GM12891 (cell line): ENCODE measurements around the gene ANXA2R.

ENCODE experiments used
- DNase-seq: peaks from one replicate; pipeline ENCODE4 v3.0.0; 2011; ENCODE audit warnings: low spot score; ENCODE audit not compliant: insufficient read length
- FAIRE-seq: peaks from 2 replicates; lab custom pipeline; 2011; peaks lifted over from hg19 to GRCh38; lab: Jason Lieb, UNC
- PAX5 ChIP-seq: IDR thresholded peaks from 2 replicates; pipeline ENCODE4 v1.6.1; 2011; ENCODE audit warnings: low read length, moderate library complexity, mild to moderate bottlenecking; ENCODE audit not compliant: insufficient read depth, severe bottlenecking
- POLR2A ChIP-seq: IDR thresholded peaks from 2 replicates; pipeline ENCODE4 v1.6.1; 2011; ENCODE audit warnings: low read depth, low read length, control low read depth
- POLR2AphosphoS5 ChIP-seq: IDR thresholded peaks from 2 replicates; pipeline ENCODE4 v1.6.1; 2011; ENCODE audit warnings: low read depth, low read length, control low read depth
- POU2F2 ChIP-seq: IDR thresholded peaks from 2 replicates; pipeline ENCODE4 v1.6.1; 2011; ENCODE audit warnings: low read depth, mild to moderate bottlenecking, control low read depth, low read length, moderate library complexity
- SPI1 ChIP-seq: IDR thresholded peaks from 2 replicates; pipeline ENCODE4 v1.6.1; 2011; ENCODE audit warnings: low read depth, low read length, control low read depth
- TAF1 ChIP-seq: IDR thresholded peaks from 2 replicates; pipeline ENCODE4 v1.6.1; 2011; ENCODE audit warnings: low read depth, low read length, control low read depth

Gene ANXA2R

GRCh38 chr5:43051684-43052083 is 11.6 kb upstream of the ANXA2R start:
- DNase-seq (no peak), FAIRE-seq (no peak)
- TF ChIP-seq POLR2A: no peak
- no peak for TF ChIP-seq POLR2AphosphoS5
- no peak for TF ChIP-seq SPI1
- no peak for TF ChIP-seq PAX5
- no peak for TF ChIP-seq POU2F2
- TF ChIP-seq TAF1: no peak

GRCh38 chr5:43050384-43050783 is 10.3 kb upstream of the ANXA2R start:
- FAIRE-seq (no peak), DNase-seq (no peak)
- TF ChIP-seq POLR2A (no peak), TAF1 (no peak), POLR2AphosphoS5 (no peak), SPI1 (peak; percentile 18; the same call in 1 of the 2 replicates), POU2F2 (no peak), PAX5 (no peak)

- TF ChIP-seq SPI1 (no peak), POU2F2 (no peak), POLR2AphosphoS5 (no peak), POLR2A (no peak), TAF1 (no peak), PAX5 (no peak)
- no peak for FAIRE-seq
- DNase-seq: no peak
Measured at GRCh38 chr5:43049236-43049635, 9.1 kb upstream of the ANXA2R start.

- DNase-seq (no peak), FAIRE-seq (no peak)
- TF ChIP-seq POLR2AphosphoS5 (no peak), POLR2A (no peak), SPI1 (no peak)
Measured at GRCh38 chr5:43046474-43046873, 6.4 kb upstream of the ANXA2R start.

GRCh38 chr5:43045236-43045635 is 5.1 kb upstream of the ANXA2R start:
- TF ChIP-seq PAX5: no peak
- no peak for TF ChIP-seq POLR2AphosphoS5
- TF ChIP-seq SPI1: no peak
- TF ChIP-seq POLR2A: no peak
- TF ChIP-seq POU2F2: no peak
- no peak for FAIRE-seq
- DNase-seq: no peak

- TF ChIP-seq POLR2A (no peak), PAX5 (no peak), SPI1 (no peak), POLR2AphosphoS5 (no peak), TAF1 (no peak), POU2F2 (no peak)
- FAIRE-seq (no peak), DNase-seq (no peak)
Measured at GRCh38 chr5:43044181-43044914, 4.2 kb upstream of the ANXA2R start.

- TF ChIP-seq POU2F2 (no peak), SPI1 (no peak), POLR2AphosphoS5 (no peak), TAF1 (no peak), POLR2A (no peak), PAX5 (no peak)
- no peak for FAIRE-seq
- no peak for DNase-seq
Measured at GRCh38 chr5:43043400-43043756, 3.3 kb upstream of the ANXA2R start.

- peak; percentile 87 for FAIRE-seq
- DNase-seq: peak; percentile 37
- TF ChIP-seq TAF1: peak; percentile 54; the same call in 1 of the 2 replicates
- no peak; the same call in 1 of the 2 replicates for TF ChIP-seq POLR2A
- no peak; the same call in none of the 2 replicates for TF ChIP-seq POU2F2
- TF ChIP-seq POLR2AphosphoS5: no peak; the same call in 1 of the 2 replicates
- peak; percentile 4 for TF ChIP-seq PAX5
Measured at GRCh38 chr5:43042626-43043399, 2.7 kb upstream of the ANXA2R start.

GRCh38 chr5:43042176-43042625 is 2.1 kb upstream of the ANXA2R start:
- TF ChIP-seq POLR2A (peak; percentile 9; the same call in 1 of the 2 replicates), TAF1 (no peak), POLR2AphosphoS5 (no peak; the same call in 1 of the 2 replicates), POU2F2 (no peak), SPI1 (peak; percentile 16; the same call in 1 of the 2 replicates), PAX5 (no peak)
- DNase-seq (no peak), FAIRE-seq (peak; percentile 76)
